Measurements from ENCODE around the gene PACRG.

The PACRG gene

GRCh38 chr6:162871966-162872365 lies 144.2 kb downstream of the PACRG start:
- DNase-seq, result no peak

DNA sequence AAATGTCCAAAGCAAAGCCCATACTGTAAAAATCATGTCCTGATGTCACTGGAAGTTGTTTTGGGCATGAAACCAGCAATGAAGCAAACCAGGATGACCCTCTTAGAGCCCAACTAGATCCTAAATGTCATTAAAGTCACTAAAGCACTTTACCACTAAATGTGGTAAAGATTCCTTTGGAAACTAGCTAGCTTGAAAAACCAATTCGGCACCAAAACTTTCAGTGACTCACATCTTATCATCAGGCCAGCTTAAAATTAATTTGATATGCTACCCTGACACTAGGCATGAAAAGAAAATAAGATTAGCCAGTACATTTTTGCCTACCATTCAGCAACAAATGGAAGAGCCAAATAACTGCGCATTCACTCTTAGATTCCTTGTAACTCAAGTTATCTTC lies 145.8 kb downstream of the PACRG start:
- no peak for DNase-seq

- DNase-seq, result no peak
Observed at GRCh38 chr6:162875070-162875469, 147.3 kb downstream of the PACRG start.

- no peak for DNase-seq
Observed at GRCh38 chr6:162882801-162883481, 155.2 kb downstream of the PACRG start.

GRCh38 chr6:162887981-162888689 lies 160.4 kb downstream of the PACRG start:
- no peak for DNase-seq

DNA sequence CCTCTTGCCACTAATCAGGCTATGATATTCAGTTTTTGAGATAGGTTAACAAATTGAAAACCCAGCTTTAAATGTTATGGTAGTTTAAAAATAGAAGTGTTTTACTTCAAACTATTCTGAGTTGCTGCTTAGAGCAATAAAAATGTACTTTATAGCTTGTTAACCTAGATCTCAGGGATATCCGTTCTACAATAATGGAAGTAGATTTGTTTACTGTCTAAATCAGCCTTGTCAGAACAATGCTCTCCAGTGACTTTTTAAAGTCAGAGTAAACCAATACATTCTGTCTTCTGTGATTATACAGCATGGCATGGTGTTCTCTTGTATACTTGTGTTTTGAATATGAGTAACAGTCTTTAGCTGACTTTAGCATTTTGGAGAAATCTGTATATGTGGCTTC lies 161.5 kb downstream of the PACRG start:
- no peak for DNase-seq

DNA sequence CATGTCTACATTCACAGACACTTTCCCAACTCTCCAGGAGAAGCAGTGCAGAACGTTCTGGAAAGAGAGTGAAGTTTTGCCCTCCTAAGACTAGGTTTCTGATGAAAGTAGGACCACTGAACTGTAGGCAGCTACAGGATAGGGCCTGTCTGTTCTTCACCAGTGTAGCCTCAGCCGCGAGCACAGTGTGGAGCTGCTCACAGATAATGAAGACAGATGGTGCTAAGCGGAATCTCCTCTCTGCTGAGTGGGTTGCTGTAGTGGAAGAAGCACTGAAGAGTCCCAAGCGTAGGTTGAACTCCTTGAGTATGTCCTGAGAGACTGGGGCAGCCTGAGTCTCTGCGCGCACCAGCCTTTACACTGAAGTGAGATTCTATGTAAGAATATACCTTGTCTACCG lies 170.2 kb downstream of the PACRG start:
- DNase-seq, result no peak

GRCh38 chr6:162899148-162899547 lies 171.4 kb downstream of the PACRG start:
- DNase-seq, result no peak

DNA sequence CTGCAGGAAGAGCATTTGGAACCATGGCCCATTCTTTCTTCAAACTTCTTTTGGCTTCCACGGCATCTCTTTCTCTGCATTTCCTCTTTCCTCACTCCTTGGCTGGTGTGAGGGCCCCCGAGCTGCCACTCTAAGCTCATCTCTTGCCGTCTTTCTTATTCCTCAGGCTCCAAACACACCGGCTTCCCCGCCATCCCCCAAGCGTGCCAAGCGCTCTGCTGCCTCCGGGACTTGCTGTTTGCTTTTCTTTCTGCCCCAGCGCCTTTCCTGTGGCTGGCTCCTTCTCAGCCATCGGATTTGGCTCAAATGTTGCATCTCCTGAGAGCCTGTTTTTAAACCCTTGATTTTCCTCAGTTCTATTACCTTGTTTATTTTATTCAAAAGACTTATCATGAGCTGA lies 172.7 kb downstream of the PACRG start:
- DNase-seq, result no peak

DNA sequence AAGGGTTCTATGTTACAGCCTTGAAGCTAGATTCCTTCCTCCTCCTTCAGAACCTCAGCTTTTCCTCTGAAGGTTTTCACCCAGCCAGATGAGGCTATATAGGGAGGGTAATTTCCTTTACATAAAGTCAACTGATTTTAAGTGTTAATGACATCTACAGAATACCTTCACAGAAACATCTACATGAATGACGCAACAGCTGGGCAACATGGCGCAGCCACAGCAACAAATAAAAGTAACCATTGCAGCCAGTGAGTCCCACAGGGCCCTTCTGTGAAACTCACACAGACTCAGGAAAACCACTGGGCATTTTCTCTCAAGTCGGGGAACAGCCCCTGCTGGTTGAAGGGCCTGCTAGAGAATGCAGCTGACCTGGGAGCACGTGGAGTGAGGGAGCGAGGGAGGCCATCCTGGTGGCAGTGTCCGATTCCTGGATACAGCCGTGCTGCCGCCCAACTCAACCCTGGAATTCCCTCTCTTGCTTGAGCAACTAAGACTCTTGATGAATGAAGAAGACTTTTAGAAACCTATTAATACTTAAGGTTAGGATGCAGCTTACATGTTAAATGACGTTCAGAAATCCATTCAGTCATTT lies 176.4 kb downstream of the PACRG start:
- DNase-seq, result no peak

DNA sequence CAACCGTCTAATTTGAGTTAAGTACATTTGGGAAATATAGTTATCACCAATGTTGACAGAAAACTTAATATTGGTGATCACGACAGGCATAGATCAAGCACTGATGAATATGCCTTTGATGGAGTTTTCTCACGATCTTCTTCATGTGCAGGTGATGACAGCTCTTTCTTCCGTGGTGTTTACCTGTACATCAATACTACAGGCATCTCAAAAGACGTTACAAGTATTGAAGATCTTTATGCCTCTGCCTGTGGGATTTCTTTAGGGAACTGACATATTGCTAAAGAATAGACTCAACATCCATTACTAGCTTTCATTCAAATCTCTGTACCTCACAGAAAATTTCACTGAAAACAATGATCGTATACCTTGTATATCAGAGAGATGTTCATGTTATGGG lies 178.7 kb downstream of the PACRG start:
- no peak for DNase-seq

- DNase-seq, result peak; percentile 47 to 51
Observed at GRCh38 chr6:162907876-162908481, 180.2 kb downstream of the PACRG start.

- no peak for DNase-seq
Observed at GRCh38 chr6:162913206-162913605, 185.4 kb downstream of the PACRG start.

- DNase-seq, result no peak
Observed at GRCh38 chr6:162917506-162917905, 189.7 kb downstream of the PACRG start.

GRCh38 chr6:162921062-162921461 lies 193.3 kb downstream of the PACRG start:
- DNase-seq, result no peak

DNA sequence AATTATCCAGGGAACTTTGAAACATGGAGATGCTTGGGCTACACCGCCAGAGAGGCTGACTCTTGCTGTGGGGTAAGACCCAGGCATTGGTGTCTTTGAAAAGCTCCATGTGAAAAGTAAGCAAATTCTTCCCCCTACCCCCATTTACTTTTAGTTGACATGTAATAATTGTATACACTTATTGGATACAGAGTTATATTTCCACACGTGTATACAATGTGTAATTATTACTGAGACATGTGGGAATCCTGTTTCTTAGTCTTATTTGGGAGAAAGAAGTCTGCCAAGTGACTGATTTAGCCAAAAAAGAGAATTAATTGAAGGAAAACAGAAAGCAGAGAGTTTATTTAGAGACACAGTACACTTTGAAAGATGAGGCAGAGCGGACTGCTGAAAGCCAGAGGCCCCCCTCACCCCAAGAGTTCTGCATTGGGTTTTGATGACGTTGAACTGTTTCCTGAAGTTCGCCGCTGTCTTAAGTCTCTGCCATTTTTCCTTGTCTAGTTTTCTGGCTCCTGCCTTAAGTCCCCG lies 193.8 kb downstream of the PACRG start:
- DNase-seq, result no peak

DNA sequence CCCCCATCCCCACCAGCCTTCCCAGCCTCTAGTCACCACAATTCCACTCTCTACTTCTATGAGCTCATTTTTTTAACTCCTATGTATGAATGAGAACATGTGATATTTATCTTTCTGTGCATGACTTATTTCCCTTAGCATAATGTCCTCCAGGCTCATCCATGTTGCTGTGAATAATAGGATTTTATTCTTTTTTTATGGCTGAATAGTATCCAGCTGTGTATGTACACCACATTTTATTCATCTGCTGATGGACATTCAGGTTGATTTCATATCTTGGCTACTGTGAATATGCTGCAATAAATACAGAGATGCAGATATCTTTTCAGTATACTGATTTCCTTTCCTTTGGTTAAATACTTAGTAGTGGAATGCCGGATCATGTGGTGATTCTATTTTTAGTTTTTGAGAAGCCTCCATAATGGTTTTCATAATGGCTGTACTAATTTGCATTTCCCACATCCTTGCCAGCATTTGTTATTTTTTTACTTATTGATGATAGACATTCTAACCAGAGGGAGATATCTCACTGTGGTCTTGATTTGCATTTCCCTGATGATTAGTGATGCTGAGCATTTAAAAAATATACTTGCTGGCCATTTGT lies 194.9 kb downstream of the PACRG start:
- no peak for DNase-seq

GRCh38 chr6:162934844-162935243 lies 207.1 kb downstream of the PACRG start:
- DNase-seq, result no peak

DNA sequence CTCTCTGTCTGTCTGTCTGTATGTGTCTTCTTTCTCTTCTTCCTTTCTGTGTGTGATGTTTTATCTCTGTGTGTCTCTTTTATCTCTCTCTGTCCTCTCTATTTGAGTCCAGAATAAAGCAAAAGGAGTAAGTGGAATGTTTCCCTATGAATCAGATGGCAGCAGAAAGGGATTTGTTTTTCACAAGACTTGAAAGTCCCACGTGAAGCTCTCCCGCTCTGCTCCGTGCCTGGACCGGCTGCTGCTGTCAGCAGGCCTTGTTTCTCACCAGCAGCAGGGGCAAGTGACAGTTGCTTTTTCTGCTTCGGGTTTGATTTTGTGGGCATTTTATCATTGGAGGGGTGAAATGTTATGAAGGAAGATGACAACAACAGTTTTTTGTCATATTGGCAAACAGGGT lies 212.7 kb downstream of the PACRG start:
- DNase-seq, result no peak

DNA sequence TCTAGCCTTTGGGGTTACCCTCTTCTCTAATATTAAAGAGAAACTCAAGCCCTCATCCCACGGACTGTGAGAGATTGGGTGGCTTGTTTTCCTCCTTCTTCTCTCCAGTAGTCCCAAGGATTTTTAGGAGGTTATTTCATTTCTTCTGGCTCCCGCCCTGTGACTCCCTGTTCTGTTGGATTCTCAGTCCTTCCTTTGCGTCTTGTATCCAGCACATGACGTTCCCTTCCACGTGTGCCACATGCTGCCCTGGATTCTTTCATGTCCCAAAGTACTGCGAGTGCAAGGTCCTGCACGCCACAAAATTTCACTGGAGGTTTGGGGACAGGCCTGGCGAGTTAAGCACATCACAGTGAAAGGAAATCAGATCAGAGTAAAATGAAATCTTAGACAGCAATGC lies 213.4 kb downstream of the PACRG start:
- DNase-seq, result no peak

DNA sequence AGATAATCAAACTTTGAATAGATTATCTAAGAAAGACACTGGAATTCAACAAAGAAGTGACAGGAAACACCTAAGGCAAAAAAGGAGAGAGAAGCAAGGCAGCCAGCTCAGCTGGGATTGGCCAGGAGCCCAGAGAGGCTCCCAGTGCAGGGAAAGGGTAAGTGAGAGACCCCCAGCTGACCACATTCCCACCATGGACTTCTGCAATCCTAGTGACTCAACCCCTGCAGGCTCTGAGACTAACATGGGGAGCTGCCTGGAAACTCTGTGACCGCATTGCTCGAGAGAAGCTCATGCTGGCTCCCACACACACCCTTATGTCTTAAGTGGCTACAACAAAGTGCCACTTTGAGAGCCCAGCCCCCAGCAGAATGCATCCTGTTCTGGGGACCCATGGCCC lies 215.1 kb downstream of the PACRG start:
- DNase-seq, result no peak

DNA sequence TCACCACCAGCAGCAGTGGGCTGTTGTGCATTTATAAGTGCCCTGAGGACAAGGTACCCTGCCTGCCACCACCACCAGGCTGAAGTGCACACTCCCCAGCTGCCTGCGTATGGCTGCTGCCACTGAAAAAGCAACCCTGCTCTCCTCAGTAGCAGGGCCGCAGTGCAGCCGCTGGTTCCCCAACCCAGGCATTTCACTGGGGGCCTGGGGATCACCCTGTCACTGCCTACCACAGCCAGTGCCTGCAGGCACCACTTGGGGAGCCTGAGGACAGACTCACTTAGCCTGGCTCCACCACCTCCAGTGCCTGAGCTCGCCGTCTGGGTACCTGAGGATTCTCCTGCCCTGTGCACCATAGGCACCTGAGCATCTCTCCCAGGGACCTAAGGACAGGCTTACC lies 215.6 kb downstream of the PACRG start:
- DNase-seq, result no peak

GRCh38 chr6:162951164-162951743 lies 223.5 kb downstream of the PACRG start:
- no peak for DNase-seq
